ENCODE results near the gene LRP8. TPM values are rescaled to one million over a fixed set of nuclear protein-coding genes. Genes with fewer than 3 reads are reported as not detected.
A peak's percentile ranks its signal among the peaks of the same experiment; 100 is the strongest.

The LRP8 gene
- total and polyA plus RNA-seq, 8 donors = 6.8 to 36.6 (median 9.3) TPM

GRCh38 chr1:53373246-53373645, 45.4 kb upstream of the LRP8 start:
- Histone ChIP-seq H3K9me3 (no peaks in the 10 kb centered on the region), H3K27ac (no peak overlapping the region), H3K27me3 (peaks cover 0 to 7% of the 10 kb centered on the region in 2 donors), H3K4me1 (peaks cover 0 to 5% of the 10 kb centered on the region in 2 donors), H3K4me3 (no peak overlapping the region), H3K36me3 (no peaks in the 10 kb centered on the region)
- DNase-seq (no peak), ATAC-seq (no peak)
- intact Hi-C loops (cut with DNase I) = no loop called here
- no peak for TF ChIP-seq CTCF (IDR thresholded peaks at IDR 0.05)

- Histone ChIP-seq H3K27me3 (peaks cover 0 to 6% of the 10 kb centered on the region in 2 donors), H3K4me1 (peaks cover 0 to 8% of the 10 kb centered on the region in 2 donors), H3K9me3 (no peaks in the 10 kb centered on the region), H3K4me3 (no peak overlapping the region), H3K27ac (no peak overlapping the region), H3K36me3 (no peaks in the 10 kb centered on the region)
- TF ChIP-seq CTCF (IDR thresholded peaks at IDR 0.05) = no peak
- DNase-seq = peak in 1 of 4 donors; percentile 23
- intact Hi-C loops (cut with DNase I) = no loop called here
- ATAC-seq = no peak
Measured at GRCh38 chr1:53372501-53372951, 44.7 kb upstream of the LRP8 start.

- ATAC-seq = no peak
- no peak for TF ChIP-seq CTCF (IDR thresholded peaks at IDR 0.05)
- Histone ChIP-seq H3K9me3 (no peaks in the 10 kb centered on the region), H3K36me3 (no peaks in the 10 kb centered on the region), H3K4me1 (peaks cover 0 to 12% of the 10 kb centered on the region in 2 donors), H3K27me3 (no peaks in the 10 kb centered on the region), H3K27ac (no peak overlapping the region), H3K4me3 (no peak overlapping the region)
- DNase-seq = no peak
- intact Hi-C loops (cut with DNase I) = no loop called here
Measured at GRCh38 chr1:53371851-53372250, 44.0 kb upstream of the LRP8 start.

- Histone ChIP-seq H3K9me3 (no peaks in the 10 kb centered on the region), H3K4me3 (no peak overlapping the region), H3K4me1 (peaks cover 0 to 12% of the 10 kb centered on the region in 2 donors), H3K36me3 (no peaks in the 10 kb centered on the region), H3K27me3 (no peaks in the 10 kb centered on the region), H3K27ac (no peak overlapping the region)
- peak in 1 of 4 donors; percentile 16 for DNase-seq
- TF ChIP-seq CTCF (IDR thresholded peaks at IDR 0.05) = no peak
- no peak for ATAC-seq
- intact Hi-C loops (cut with DNase I) = no loop called here
Measured at GRCh38 chr1:53371121-53371666, 43.3 kb upstream of the LRP8 start.

- no peak for TF ChIP-seq CTCF (IDR thresholded peaks at IDR 0.05)
Measured at GRCh38 chr1:53370369-53370961, 42.6 kb upstream of the LRP8 start.

More at GRCh38 chr1:53370369-53370961, 42.6 kb upstream of the LRP8 start:
- Histone ChIP-seq H3K36me3 (no peaks in the 10 kb centered on the region), H3K4me1 (peaks cover 0 to 12% of the 10 kb centered on the region in 2 donors), H3K27ac (no peak overlapping the region), H3K9me3 (no peaks in the 10 kb centered on the region), H3K27me3 (no peaks in the 10 kb centered on the region), H3K4me3 (no peak overlapping the region)
- ATAC-seq = no peak
- intact Hi-C loops (cut with DNase I) = no loop called here
- peak in 1 of 4 donors; percentile 21 for DNase-seq
